ENCODE data around the gene TRIM9.

- TF ChIP-seq CTCF (IDR thresholded peaks at IDR 0.05) (no peak), POLR2A (IDR thresholded peaks at IDR 0.05) (no peak)
Measured at GRCh38 chr14:51041108-51041531, 53.8 kb downstream of the TRIM9 start.

Measured in vagina (tissue), 2 donors.